ENCODE measurements around the gene STRIP2. TPM values are rescaled to one million over a fixed set of nuclear protein-coding genes. Genes with fewer than 3 reads are reported as not detected.

STRIP2 gene
- total RNA-seq, 1 experiment from 2014 or later = 10.8 TPM

DNA sequence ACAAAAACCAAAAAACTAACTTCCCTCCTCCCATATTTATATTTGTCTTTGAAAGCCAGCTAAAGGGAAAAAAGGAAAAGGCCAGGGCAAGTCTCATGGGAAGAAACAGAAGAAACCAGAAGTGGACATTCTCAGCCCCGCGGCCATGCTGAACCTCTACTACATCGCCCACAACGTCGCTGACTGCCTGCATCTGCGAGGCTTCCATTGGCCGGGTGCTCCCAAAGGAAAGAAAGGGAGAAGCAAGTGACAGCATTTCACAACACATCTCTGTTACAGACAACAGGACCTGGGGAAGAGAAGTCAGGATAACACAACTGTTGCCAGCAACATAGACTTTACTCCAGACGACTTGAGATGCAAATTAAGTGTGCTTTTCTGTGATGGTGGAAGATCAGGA is 78.0 kb downstream of the STRIP2 start:
- CTCF ChIA-PET = no interaction called here
- H2AFZ ChIP-seq (ENCODE audit: low read depth, low read length, poor library complexity, severe bottlenecking) = no peak overlapping the region
- intact Hi-C loops (cut with micrococcal nuclease) = no loop called here

GRCh38 chr7:129513546-129513945 is 79.3 kb downstream of the STRIP2 start:
- RAD21 ChIA-PET (ENCODE audit: low non-redundant PET in 1 of 2, low total read pairs in 2 of 2, uncharacterized antibody in 2 of 2, unreplicated experiment in 2 of 2) = no interaction called here
- no peaks in the 10 kb centered on the region for H3K27me3 ChIP-seq (ENCODE audit: insufficient read depth, low read length)
- H2AFZ ChIP-seq (ENCODE audit: low read depth, low read length, poor library complexity, severe bottlenecking) = no peak overlapping the region
- intact Hi-C loops (cut with micrococcal nuclease) = no loop called here
- H3K9ac ChIP-seq (ENCODE audit: low read length) = no peak overlapping the region
- DNase-seq (ENCODE audit: low read depth, low spot score) (no peak), ATAC-seq (no peak)
- H3K79me2 ChIP-seq (ENCODE audit: insufficient read depth, low read length) = no peaks in the 10 kb centered on the region
- H3K4me1 ChIP-seq (ENCODE audit: control insufficient read depth in 1 of 2, insufficient read depth in 2 of 2, low read length in 2 of 2) = no peaks in the 10 kb centered on the region
- no peak overlapping the region for H3K4me2 ChIP-seq (ENCODE audit: low read length)
- POLR2A ChIA-PET = no interaction called here
- no peaks in the 10 kb centered on the region for H3K9me2 ChIP-seq (ENCODE audit: insufficient read depth)
- H3K4me3 ChIP-seq (replicated peaks in 1 of 2; ENCODE audit: low read depth in 1 of 2, low read length in 2 of 2) = no peak overlapping the region
- H3K36me3 ChIP-seq (ENCODE audit: control insufficient read depth in 1 of 2, insufficient read depth in 2 of 2, low read length in 2 of 2) = no peaks in the 10 kb centered on the region
- no TSS peak for BruUV-seq (replicated peaks)
- no peak overlapping the region for H3K27ac ChIP-seq (ENCODE audit: low read depth, low read length)
- CTCF ChIA-PET = no interaction called here
- no peaks in the 10 kb centered on the region for H3K9me3 ChIP-seq (ENCODE audit: control insufficient read depth in 1 of 2, insufficient read depth in 1 of 2, low read depth in 1 of 2, low read length in 2 of 2)
- TF ChIP-seq ATF3 (IDR thresholded peaks at IDR 0.05) = no peak
- no peaks in the 10 kb centered on the region for H4K20me1 ChIP-seq (ENCODE audit: insufficient read depth)

More for the DNA sequence above, 78.0 kb downstream of the STRIP2 start:
- ChIA-PET RAD21 (ENCODE audit: low non-redundant PET in 1 of 2, low total read pairs in 2 of 2, uncharacterized antibody in 2 of 2, unreplicated experiment in 2 of 2) (no interaction called here), POLR2A (no interaction called here)
- no peaks in the 10 kb centered on the region for H3K27me3 ChIP-seq (ENCODE audit: insufficient read depth, low read length)
- DNase-seq (ENCODE audit: low read depth, low spot score) = no peak
- H3K27ac ChIP-seq (ENCODE audit: low read depth, low read length) = no peak overlapping the region
- H3K36me3 ChIP-seq (ENCODE audit: control insufficient read depth in 1 of 2, insufficient read depth in 2 of 2, low read length in 2 of 2) = no peaks in the 10 kb centered on the region
- no peak overlapping the region for H3K4me2 ChIP-seq (ENCODE audit: low read length)
- no peaks in the 10 kb centered on the region for H3K79me2 ChIP-seq (ENCODE audit: insufficient read depth, low read length)
- H4K20me1 ChIP-seq (ENCODE audit: insufficient read depth) = no peaks in the 10 kb centered on the region
- TF ChIP-seq EZH2phosphoT487 (IDR thresholded peaks at IDR 0.05; ENCODE audit: borderline replicate concordance) = no peak
- TF ChIP-seq ZNF274 (IDR thresholded peaks at IDR 0.05; ENCODE audit: low read depth, low read length) = no peak
- no peak for TF ChIP-seq JUND (IDR thresholded peaks at IDR 0.05)
- TF ChIP-seq POLR2A (IDR thresholded peaks at IDR 0.05; ENCODE audit: borderline replicate concordance, extremely low read depth, insufficient read depth, insufficient read length) = no peak
- TF ChIP-seq SIN3A (IDR thresholded peaks at IDR 0.05; ENCODE audit: low read depth) = no peak
- TF ChIP-seq CEBPB (IDR thresholded peaks at IDR 0.05; ENCODE audit: low read depth) = no peak
- no peak for TF ChIP-seq EGR1 (IDR thresholded peaks at IDR 0.05; ENCODE audit: low read depth)
- no peak for TF ChIP-seq EZH2 (IDR thresholded peaks at IDR 0.05)
- no peak for TF ChIP-seq RAD21 (IDR thresholded peaks at IDR 0.05; ENCODE audit: low read depth)
- TF ChIP-seq, protein P1, sequence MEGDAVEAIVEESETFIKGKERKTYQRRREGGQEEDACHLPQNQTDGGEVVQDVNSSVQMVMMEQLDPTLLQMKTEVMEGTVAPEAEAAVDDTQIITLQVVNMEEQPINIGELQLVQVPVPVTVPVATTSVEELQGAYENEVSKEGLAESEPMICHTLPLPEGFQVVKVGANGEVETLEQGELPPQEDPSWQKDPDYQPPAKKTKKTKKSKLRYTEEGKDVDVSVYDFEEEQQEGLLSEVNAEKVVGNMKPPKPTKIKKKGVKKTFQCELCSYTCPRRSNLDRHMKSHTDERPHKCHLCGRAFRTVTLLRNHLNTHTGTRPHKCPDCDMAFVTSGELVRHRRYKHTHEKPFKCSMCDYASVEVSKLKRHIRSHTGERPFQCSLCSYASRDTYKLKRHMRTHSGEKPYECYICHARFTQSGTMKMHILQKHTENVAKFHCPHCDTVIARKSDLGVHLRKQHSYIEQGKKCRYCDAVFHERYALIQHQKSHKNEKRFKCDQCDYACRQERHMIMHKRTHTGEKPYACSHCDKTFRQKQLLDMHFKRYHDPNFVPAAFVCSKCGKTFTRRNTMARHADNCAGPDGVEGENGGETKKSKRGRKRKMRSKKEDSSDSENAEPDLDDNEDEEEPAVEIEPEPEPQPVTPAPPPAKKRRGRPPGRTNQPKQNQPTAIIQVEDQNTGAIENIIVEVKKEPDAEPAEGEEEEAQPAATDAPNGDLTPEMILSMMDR (IDR thresholded peaks at IDR 0.05 in 2 of 3, conservative IDR thresholded peaks at IDR 0.05 in 1 of 3; ENCODE audit: borderline replicate concordance in 1 of 3, insufficient read depth in 1 of 3, low read depth in 2 of 3, low read length in 2 of 3) = no peak
- no peak overlapping the region for H3K4me3 ChIP-seq (replicated peaks in 1 of 2; ENCODE audit: low read depth in 1 of 2, low read length in 2 of 2)
- no peaks in the 10 kb centered on the region for H3K9me2 ChIP-seq (ENCODE audit: insufficient read depth)
- H3K4me1 ChIP-seq (ENCODE audit: control insufficient read depth in 1 of 2, insufficient read depth in 2 of 2, low read length in 2 of 2) = no peaks in the 10 kb centered on the region
- no TSS peak for BruUV-seq (replicated peaks)
- H3K9me3 ChIP-seq (ENCODE audit: control insufficient read depth in 1 of 2, insufficient read depth in 1 of 2, low read depth in 1 of 2, low read length in 2 of 2) = no peaks in the 10 kb centered on the region
- ATAC-seq = no peak
- no peak overlapping the region for H3K9ac ChIP-seq (ENCODE audit: low read length)
